Activated naive CD4-positive, alpha-beta T cell treated with anti-CD3 and anti-CD28 coated beads, Interleukin-2, amount 50 U/mL, for 72 hours (primary cell): Measurements from ENCODE around the gene GTF2I. TPM values are rescaled to one million over a fixed set of nuclear protein-coding genes. Genes with fewer than 3 reads are reported as not detected.
"Not testable (repeated sequence)": the region's sequence is repeated elsewhere in the genome, so short reads cannot be mapped to it uniquely, and the experiment has no call there.

Experiments used
- ATAC-seq, 2 donors: fragments of 150-1000 bp; cut with Tn5 transposase; 2 replicates each; pipeline ENCODE4 v1.10.0; 2021; ENCODE audit warnings: mild to moderate bottlenecking in 2 of 2, moderate library complexity in 2 of 2
- DNase-seq, 2 donors: peaks; one replicate each; pipeline ENCODE4 v3.0.0; 2021 to 2022; ENCODE audit warnings: low spot score in 2 of 2
- H3K27ac Mint-ChIP-seq, 2 donors: one replicate each; pipeline ENCODE4 v1.8.0; 2022; ENCODE audit warnings: mild to moderate bottlenecking in 2 of 2, mixed read lengths in 2 of 2
- H3K36me3 Mint-ChIP-seq, 2 donors: one replicate each; pipeline ENCODE4 v1.8.0; 2022; ENCODE audit warnings: mixed read lengths in 2 of 2
- H3K9me3 Mint-ChIP-seq, 2 donors: one replicate each; pipeline ENCODE4 v1.8.0; 2022; ENCODE audit warnings: mixed read lengths in 2 of 2
- total RNA-seq, 2 donors: library from RNA; stranded (reverse); gene quantifications; one replicate each; pipeline ENCODE4 v1.2.3, GENCODE V29; 2022

Gene GTF2I
- total RNA-seq, 2 donors from 2014 or later: 127 to 178 TPM

- H3K36me3 Mint-ChIP-seq, H3K27ac Mint-ChIP-seq, DNase-seq, ATAC-seq, H3K9me3 Mint-ChIP-seq: not testable (repeated sequence)
Measured at GRCh38 chr7:74783595-74783994, 126.1 kb downstream of the GTF2I start.

- not testable (repeated sequence) for H3K36me3 Mint-ChIP-seq, H3K27ac Mint-ChIP-seq
Measured at GRCh38 chr7:74788369-74789150, 131.0 kb downstream of the GTF2I start.

GRCh38 chr7:74789200-74789736, 131.8 kb downstream of the GTF2I start:
- not testable (repeated sequence) for DNase-seq

More at GRCh38 chr7:74788369-74789150, 131.0 kb downstream of the GTF2I start:
- DNase-seq (peak; percentile 98 to 99), ATAC-seq (peak; percentile 93 to 94)
- H3K9me3 Mint-ChIP-seq: not testable (repeated sequence)

GRCh38 chr7:74797848-74798622, 140.5 kb downstream of the GTF2I start:
- ATAC-seq: peak in 1 of 2 donors; percentile 24
- not testable (repeated sequence) for H3K9me3 Mint-ChIP-seq, DNase-seq, H3K27ac Mint-ChIP-seq, H3K36me3 Mint-ChIP-seq

More at GRCh38 chr7:74789200-74789736, 131.8 kb downstream of the GTF2I start:
- not testable (repeated sequence) for H3K36me3 Mint-ChIP-seq, ATAC-seq, H3K27ac Mint-ChIP-seq, H3K9me3 Mint-ChIP-seq

- H3K9me3 Mint-ChIP-seq, H3K36me3 Mint-ChIP-seq, DNase-seq: not testable (repeated sequence)
- peak overlapping the region in 1 of 2 donors; percentile 60 for H3K27ac Mint-ChIP-seq
- ATAC-seq: peak; percentile 77 to 78
Measured at GRCh38 chr7:74798644-74799043, 141.1 kb downstream of the GTF2I start.

Other genes starting within 250 kb of the GTF2I start
- 1 to 10 TPM; 1.7 to 6.4 TPM for gene GTF2IRD1, start 203.8 kb upstream of the GTF2I start, total RNA-seq
- gene NCF1, start 116.3 kb downstream of the GTF2I start, total RNA-seq: 1 to 10 TPM; 1.4 to 3.2 TPM
- gene GTF2IRD2, start 193.9 kb downstream of the GTF2I start, total RNA-seq: 1 to 10 TPM; 1.1 to 6.2 TPM